HepG2 (cell line): ENCODE measurements around the gene USE1. TPM values are rescaled to one million over a fixed set of nuclear protein-coding genes. Genes with fewer than 3 reads are reported as not detected.
A peak's percentile ranks its signal among the peaks of the same experiment; 100 is the strongest.

ENCODE experiments used
- ATF6 ChIP-seq: sonication (generic); formaldehyde crosslinking; conservative IDR thresholded peaks from 2 replicates; pipeline ENCODE4 v1.4.0; 2020; ENCODE audit warnings: missing genetic modification reagents
- BORCS8-MEF2B ChIP-seq: sonication (generic); formaldehyde crosslinking; IDR thresholded peaks from 2 replicates; pipeline ENCODE4 v1.8.0; 2022; ENCODE audit warnings: mild to moderate bottlenecking, missing genetic modification reagents
- CAMTA2 ChIP-seq: sonication (generic); formaldehyde crosslinking; IDR thresholded peaks from 2 replicates; pipeline ENCODE4 v1.4.0; 2020; ENCODE audit warnings: mild to moderate bottlenecking, missing genetic modification reagents, borderline replicate concordance
- DR1 ChIP-seq: sonication (generic); formaldehyde crosslinking; IDR thresholded peaks from 2 replicates; pipeline ENCODE4 v1.8.0; 2021; ENCODE audit warnings: mild to moderate bottlenecking, missing genetic modification reagents, inconsistent platforms
- FOXA3 ChIP-seq: IDR thresholded peaks from 2 replicates; pipeline ENCODE4 v1.6.1; 2016; ENCODE audit warnings: missing genetic modification reagents, missing compliant biosample characterization
- GMEB2 ChIP-seq: IDR thresholded peaks from 2 replicates; pipeline ENCODE4 v1.6.1; 2016; ENCODE audit warnings: missing biosample characterization, missing genetic modification reagents, low read depth
- HNF1B ChIP-seq: sonication (generic); formaldehyde crosslinking; IDR thresholded peaks from 2 replicates; pipeline ENCODE4 v1.5.1; 2020; ENCODE audit warnings: mild to moderate bottlenecking, moderate library complexity, missing genetic modification reagents
- KDM5B ChIP-seq: sonication (generic); formaldehyde crosslinking; IDR thresholded peaks from 2 replicates; pipeline ENCODE4 v1.4.0; 2020; ENCODE audit warnings: missing genetic modification reagents, mild to moderate bottlenecking, borderline replicate concordance
- KLF11 ChIP-seq: IDR thresholded peaks from 2 replicates; pipeline ENCODE4 v1.6.1; 2016; ENCODE audit warnings: missing compliant biosample characterization
- LRRFIP1 ChIP-seq: sonication (generic); formaldehyde crosslinking; conservative IDR thresholded peaks from 2 replicates; pipeline ENCODE4 v1.4.0; 2020; ENCODE audit warnings: missing genetic modification reagents
- MAX ChIP-seq: IDR thresholded peaks from 2 replicates; pipeline ENCODE4 v1.6.1; 2012; ENCODE audit warnings: inconsistent platforms
- SALL1 ChIP-seq: sonication (generic); formaldehyde crosslinking; IDR thresholded peaks from 2 replicates; pipeline ENCODE4 v1.8.0; 2022; ENCODE audit warnings: mild to moderate bottlenecking, missing genetic modification reagents
- SKIL ChIP-seq: sonication (generic); formaldehyde crosslinking; IDR thresholded peaks from 2 replicates; pipeline ENCODE4 v1.8.0; 2022; ENCODE audit warnings: missing genetic modification reagents, mild to moderate bottlenecking, moderate library complexity, borderline replicate concordance
- YEATS2 ChIP-seq: sonication (generic); formaldehyde crosslinking; IDR thresholded peaks from 2 replicates; pipeline ENCODE4 v1.4.0; 2020; ENCODE audit warnings: missing genetic modification reagents, borderline replicate concordance
- ZNF512 ChIP-seq: sonication (generic); formaldehyde crosslinking; IDR thresholded peaks from 2 replicates; pipeline ENCODE4 v1.4.0; 2020; ENCODE audit warnings: mild to moderate bottlenecking, missing genetic modification reagents
- ZNF530 ChIP-seq: sonication (generic); formaldehyde crosslinking; IDR thresholded peaks from 2 replicates; pipeline ENCODE4 v1.5.0; 2020; ENCODE audit warnings: low read depth, mild to moderate bottlenecking, missing genetic modification reagents
- polyA plus RNA-seq, 8 experiments: library from polyadenylated mRNA; depleted of rRNA in 3 of 8; stranded (reverse) in 7 of 8; unstranded in 1 of 8; fragments of >200 nt; fragmentation: Illumina TruSeq in 4 of 8; extraction: Trizol in 4 of 8; gene quantifications; 2 replicates each; pipeline versions ENCODE4 v1.2.1 to v1.2.3, GENCODE V29; 2011 to 2016; ENCODE audit warnings: low read depth in 4 of 8, missing spikeins in 1 of 8, mixed read lengths in 1 of 8; ENCODE audit not compliant: insufficient read depth in 1 of 8
- total RNA-seq, 5 experiments: library from RNA; depleted of rRNA; stranded (reverse); fragments of >200 nt; fragmentation: Illumina TruSeq; extraction: Trizol; gene quantifications; 2 replicates each; pipeline ENCODE4 v1.2.3, GENCODE V29; 2016; ENCODE audit warnings: low read depth in 1 of 5

The USE1 gene
- total and polyA plus RNA-seq, 2 of the 13 experiments (the other 11 are each of a cell fraction or from before 2014, with no cell fraction given), result 9.9 to 17.6 TPM

- TF ChIP-seq LRRFIP1 (no peak), DR1 (no peak), ZNF512 (CRISPR knock-in tag) (no peak), SKIL (no peak), GMEB2 (CRISPR knock-in tag) (no peak), YEATS2 (CRISPR knock-in tag) (no peak), CAMTA2 (CRISPR knock-in tag) (no peak), SALL1 (CRISPR knock-in tag) (peak; percentile 76; the same call in 1 of the 2 replicates), MAX (peak; percentile 79), ZNF530 (CRISPR knock-in tag) (no peak), BORCS8-MEF2B (CRISPR knock-in tag) (0 out of 2 replicates have a peak, but pooled peaks have one; percentile 40), KLF11 (CRISPR knock-in tag) (no peak), HNF1B (CRISPR knock-in tag) (0 out of 2 replicates have a peak, but pooled peaks have one; percentile 32), ATF6 (no peak), KDM5B (CRISPR knock-in tag) (no peak), FOXA3 (CRISPR knock-in tag) (0 out of 2 replicates have a peak, but pooled peaks have one; percentile 19)
These were observed 45.7 kb downstream of the USE1 start (continued) for GRCh38 chr19:17260842-17261325.
